Thymus (tissue), 11 donors: ENCODE measurements around the gene ERGIC1. TPM values are rescaled to one million over a fixed set of nuclear protein-coding genes. Genes with fewer than 3 reads are reported as not detected.
"Not testable (repeated sequence)": the region's sequence is repeated elsewhere in the genome, so short reads cannot be mapped to it uniquely, and the experiment has no call there.

ENCODE experiments used
- DNase-seq, 9 donors: peaks; one replicate each; pipeline ENCODE4 v3.0.0-alpha.2; 2013; ENCODE audit warnings: low spot score in 9 of 9, low read depth in 6 of 9, missing footprints in 1 of 9
- H3K27ac ChIP-seq, 2 donors: one replicate each; pipeline ENCODE4 v1.5.1; 2013; ENCODE audit warnings: control low read depth in 1 of 2, low read depth in 1 of 2, low read length in 1 of 2, mild to moderate bottlenecking in 1 of 2, moderate library complexity in 1 of 2
- H3K27me3 ChIP-seq, 2 donors: one replicate each; pipeline ENCODE4 v1.5.1; 2013; ENCODE audit warnings: low read length in 1 of 2; ENCODE audit not compliant: control insufficient read depth in 2 of 2, insufficient read depth in 1 of 2
- H3K36me3 ChIP-seq, 2 donors: one replicate each; pipeline ENCODE4 v1.5.1; 2013; ENCODE audit warnings: low read length in 1 of 2, mild to moderate bottlenecking in 1 of 2, moderate library complexity in 1 of 2; ENCODE audit not compliant: control insufficient read depth in 2 of 2, insufficient read depth in 2 of 2
- H3K4me1 ChIP-seq, 2 donors: one replicate each; pipeline ENCODE4 v1.5.1; 2013; ENCODE audit warnings: low read length in 2 of 2; ENCODE audit not compliant: control insufficient read depth in 2 of 2, insufficient read depth in 2 of 2
- H3K4me3 ChIP-seq, 2 donors: one replicate each; pipeline ENCODE4 v1.5.1; 2013; ENCODE audit warnings: low read length in 2 of 2, control low read depth in 1 of 2, mild to moderate bottlenecking in 1 of 2
- H3K9me3 ChIP-seq, 2 donors: one replicate each; pipeline ENCODE4 v1.5.1; 2013; ENCODE audit warnings: low read length in 1 of 2, mild to moderate bottlenecking in 1 of 2; ENCODE audit not compliant: control insufficient read depth in 2 of 2, insufficient read depth in 1 of 2
- WGBS: extraction: QIAGEN DNeasy Blood & Tissue Kit; methylation state at CpG from one replicate; pipeline ENCODE4 v1.1.7; 2013; 5-methylcytosine and 5-hydroxymethylcytosine counted together
- polyA plus RNA-seq: library from polyadenylated mRNA; stranded (reverse); fragments of 200-250 nt; gene quantifications from one replicate; pipeline ENCODE4 v1.2.3, GENCODE V29; 2013
- total RNA-seq: library from RNA; stranded (reverse); fragments of 120-200 nt; gene quantifications from one replicate; pipeline ENCODE4 v1.2.4, GENCODE V29; 2013
- donor health status: healthy.

The ERGIC1 gene
- total and polyA plus RNA-seq, 2 donors, result 57.2 to 69.2 TPM

GRCh38 chr5:172806897-172807672 lies 27.0 kb upstream of the ERGIC1 start:
- 54% methylated on average over 24 of the region's 24 CpGs for WGBS
- no peaks in the 10 kb centered on the region for H3K9me3 ChIP-seq
- H3K36me3 ChIP-seq, result no peaks in the 10 kb centered on the region
- peaks cover 5 to 18% of the 10 kb centered on the region in 2 donors for H3K4me1 ChIP-seq
- peak overlapping the region; percentile 65 to 71 for H3K27ac ChIP-seq
- H3K27me3 ChIP-seq, result no peaks in the 10 kb centered on the region
- peak in 4 of 9 donors; percentile 55 to 81 (median 73) for DNase-seq
- H3K4me3 ChIP-seq, result peak overlapping the region in 1 of 2 donors; percentile 43

- H3K4me3 ChIP-seq, result peak overlapping the region in 1 of 2 donors; percentile 43
- no peaks in the 10 kb centered on the region for H3K27me3 ChIP-seq
- 96% methylated on average over 11 of the region's 11 CpGs for whole genome bisulfite sequencing
- peaks cover 5 to 18% of the 10 kb centered on the region in 2 donors for H3K4me1 ChIP-seq
- no peaks in the 10 kb centered on the region for H3K36me3 ChIP-seq
- H3K27ac ChIP-seq, result peak overlapping the region; percentile 52 to 71
- no peak for DNase-seq
- no peaks in the 10 kb centered on the region for H3K9me3 ChIP-seq
These were observed 26.2 kb upstream of the ERGIC1 start for GRCh38 chr5:172807766-172808311.

- Histone ChIP-seq H3K4me1 (peaks cover 5 to 15% of the 10 kb centered on the region in 2 donors), H3K27ac (no peak overlapping the region), H3K36me3 (no peaks in the 10 kb centered on the region), H3K4me3 (no peak overlapping the region), H3K27me3 (no peaks in the 10 kb centered on the region), H3K9me3 (no peaks in the 10 kb centered on the region)
- WGBS, result 100% methylated on average over 2 of the region's 2 CpGs
- no peak for DNase-seq
These were observed 24.3 kb upstream of the ERGIC1 start for GRCh38 chr5:172809774-172810173.

- H3K36me3 ChIP-seq, H3K4me3 ChIP-seq, H3K27ac ChIP-seq, H3K9me3 ChIP-seq, H3K27me3 ChIP-seq, DNase-seq: not testable (repeated sequence)
- H3K4me1 ChIP-seq, result peaks cover 5 to 15% of the 10 kb centered on the region in 2 donors
- WGBS, result 98% methylated on average over 4 of the region's 4 CpGs
These were observed 23.1 kb upstream of the ERGIC1 start for GRCh38 chr5:172810996-172811395.

- Histone ChIP-seq H3K27ac (no peak overlapping the region), H3K4me1 (peaks cover 0 to 5% of the 10 kb centered on the region in 2 donors), H3K9me3 (no peaks in the 10 kb centered on the region), H3K4me3 (no peak overlapping the region), H3K36me3 (no peaks in the 10 kb centered on the region), H3K27me3 (no peaks in the 10 kb centered on the region)
- WGBS, result 94% methylated on average over 7 of the region's 7 CpGs
- no peak for DNase-seq
These were observed 18.4 kb upstream of the ERGIC1 start for GRCh38 chr5:172815631-172816030.

GRCh38 chr5:172816925-172817562 lies 17.0 kb upstream of the ERGIC1 start:
- Histone ChIP-seq H3K27me3 (no peaks in the 10 kb centered on the region), H3K27ac (no peak overlapping the region), H3K4me1 (peaks cover 0 to 5% of the 10 kb centered on the region in 2 donors), H3K36me3 (no peaks in the 10 kb centered on the region), H3K4me3 (no peak overlapping the region), H3K9me3 (no peaks in the 10 kb centered on the region)
- no peak for DNase-seq
- WGBS, result 93% methylated on average over 5 of the region's 5 CpGs

GRCh38 chr5:172817664-172818063 lies 16.4 kb upstream of the ERGIC1 start:
- no peak for DNase-seq
- peaks cover 0 to 5% of the 10 kb centered on the region in 2 donors for H3K4me1 ChIP-seq
- over 99% methylated on average over 7 of the region's 7 CpGs for WGBS
- H3K4me3 ChIP-seq, result no peak overlapping the region
- H3K9me3 ChIP-seq, result no peaks in the 10 kb centered on the region
- no peaks in the 10 kb centered on the region for H3K27me3 ChIP-seq
- no peaks in the 10 kb centered on the region for H3K36me3 ChIP-seq
- H3K27ac ChIP-seq, result no peak overlapping the region

GRCh38 chr5:172818081-172818480 lies 16.0 kb upstream of the ERGIC1 start:
- H3K4me3 ChIP-seq, result no peak overlapping the region
- no peaks in the 10 kb centered on the region for H3K27me3 ChIP-seq
- no peaks in the 10 kb centered on the region for H3K36me3 ChIP-seq
- H3K4me1 ChIP-seq, result peaks cover 0 to 5% of the 10 kb centered on the region in 2 donors
- no peak overlapping the region for H3K27ac ChIP-seq
- DNase-seq, result no peak
- no peaks in the 10 kb centered on the region for H3K9me3 ChIP-seq
- WGBS, result 97% methylated on average over 3 of the region's 3 CpGs

GRCh38 chr5:172819569-172819968 lies 14.5 kb upstream of the ERGIC1 start:
- Histone ChIP-seq H3K27me3 (no peaks in the 10 kb centered on the region), H3K4me3 (no peak overlapping the region), H3K36me3 (no peaks in the 10 kb centered on the region), H3K9me3 (no peaks in the 10 kb centered on the region), H3K27ac (no peak overlapping the region), H3K4me1 (peaks cover 0 to 5% of the 10 kb centered on the region in 2 donors)
- WGBS, result 96% methylated on average over 3 of the region's 3 CpGs
- no peak for DNase-seq
